ENCODE results near the gene EFCAB7.

The EFCAB7 gene

GRCh38 chr1:63522891-63523728 lies at the start of gene EFCAB7, which contains the start of gene ITGB3BP:
EFCAB7 (plus strand) TSS chr1:63523525; CDS start chr1:63525573, 2,048 bp downstream.
ITGB3BP (minus strand) TSS chr1:63523225; CDS start chr1:63523133, 92 bp downstream.
- H3K9me3 ChIP-seq (ENCODE audit: low read length): no peaks in the 10 kb centered on the region
- peak within 1 kb of the TSS; percentile 90 for H3K27ac ChIP-seq (ENCODE audit: low read depth, low read length)
- no peaks in the 10 kb centered on the region for H3K36me3 ChIP-seq (ENCODE audit: insufficient read depth, low read length)
- H3K4me1 ChIP-seq (ENCODE audit: insufficient read depth, low read length): peaks cover 18% of the 10 kb centered on the region
- no peaks in the 10 kb centered on the region for H3K27me3 ChIP-seq (ENCODE audit: control insufficient read depth in 1 of 2, insufficient read depth in 2 of 2, low read length in 2 of 2)
- peak within 1 kb of the TSS; percentile 95 to 96 for H3K4me3 ChIP-seq (ENCODE audit: low read depth in 1 of 2, low read length in 2 of 2)
- H3K9ac ChIP-seq (ENCODE audit: low read length): peak within 1 kb of the TSS; percentile 85

DNA sequence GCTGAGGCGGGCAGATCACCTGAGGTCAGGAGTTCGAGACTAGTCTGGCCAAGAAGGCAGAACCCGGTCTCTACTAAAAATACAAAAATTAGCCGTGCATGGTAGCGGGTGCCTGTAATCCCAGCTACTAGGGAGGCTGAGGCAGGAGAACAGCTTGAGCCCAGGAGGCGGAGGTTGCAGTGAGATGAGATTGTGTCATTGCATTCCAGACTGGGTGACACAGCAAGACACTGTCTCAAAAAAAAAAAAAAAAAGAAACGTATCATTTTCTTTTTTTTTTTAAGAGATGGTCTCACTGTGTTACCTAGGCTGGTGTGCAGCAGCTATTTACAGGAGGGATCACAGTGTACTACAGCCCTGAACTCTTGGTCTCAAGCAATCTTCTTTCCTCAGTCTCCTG lies 47.6 kb upstream of the EFCAB7 start:
- H3K27me3 ChIP-seq (ENCODE audit: control insufficient read depth in 1 of 2, insufficient read depth in 2 of 2, low read length in 2 of 2): no peaks in the 10 kb centered on the region
- no peaks in the 10 kb centered on the region for H3K4me1 ChIP-seq (ENCODE audit: insufficient read depth, low read length)
- H3K9ac ChIP-seq (ENCODE audit: low read length): no peak overlapping the region
- no peaks in the 10 kb centered on the region for H3K36me3 ChIP-seq (ENCODE audit: insufficient read depth, low read length)
- H3K27ac ChIP-seq (ENCODE audit: low read depth, low read length): no peak overlapping the region
- no peaks in the 10 kb centered on the region for H3K9me3 ChIP-seq (ENCODE audit: low read length)
- H3K4me3 ChIP-seq (ENCODE audit: low read depth in 1 of 2, low read length in 2 of 2): no peak overlapping the region

- Histone ChIP-seq H3K27ac (ENCODE audit: low read depth, low read length) (no peak overlapping the region), H3K4me1 (ENCODE audit: insufficient read depth, low read length) (no peaks in the 10 kb centered on the region), H3K36me3 (ENCODE audit: insufficient read depth, low read length) (no peaks in the 10 kb centered on the region), H3K9ac (ENCODE audit: low read length) (no peak overlapping the region), H3K27me3 (ENCODE audit: control insufficient read depth in 1 of 2, insufficient read depth in 2 of 2, low read length in 2 of 2) (no peaks in the 10 kb centered on the region), H3K9me3 (ENCODE audit: low read length) (no peaks in the 10 kb centered on the region), H3K4me3 (ENCODE audit: low read depth in 1 of 2, low read length in 2 of 2) (no peak overlapping the region)
Observed at GRCh38 chr1:63480057-63480456, 43.3 kb upstream of the EFCAB7 start.

DNA sequence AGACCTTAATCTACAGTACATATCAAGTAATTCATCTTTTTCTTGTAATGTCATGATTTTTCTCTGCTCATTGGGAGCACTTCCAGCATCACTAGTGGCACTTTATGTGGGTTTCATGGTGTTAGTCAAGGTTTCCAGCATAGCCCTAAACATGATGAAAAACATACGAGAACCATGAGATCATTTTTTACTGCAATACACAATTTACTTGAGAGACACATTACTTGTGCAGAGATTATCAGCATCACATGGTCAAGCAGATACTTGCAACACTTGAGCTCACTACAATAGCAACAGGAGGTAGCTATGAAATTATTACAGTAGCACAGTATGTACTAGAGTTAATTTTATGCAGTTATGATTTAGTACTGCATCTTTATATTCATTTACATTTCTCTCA lies 36.7 kb upstream of the EFCAB7 start:
- no peaks in the 10 kb centered on the region for H3K36me3 ChIP-seq (ENCODE audit: insufficient read depth, low read length)
- H3K27me3 ChIP-seq (ENCODE audit: control insufficient read depth in 1 of 2, insufficient read depth in 2 of 2, low read length in 2 of 2): no peaks in the 10 kb centered on the region
- no peak overlapping the region for H3K4me3 ChIP-seq (ENCODE audit: low read depth in 1 of 2, low read length in 2 of 2)
- no peak overlapping the region for H3K9ac ChIP-seq (ENCODE audit: low read length)
- peaks cover 12% of the 10 kb centered on the region for H3K4me1 ChIP-seq (ENCODE audit: insufficient read depth, low read length)
- no peaks in the 10 kb centered on the region for H3K9me3 ChIP-seq (ENCODE audit: low read length)
- H3K27ac ChIP-seq (ENCODE audit: low read depth, low read length): no peak overlapping the region

GRCh38 chr1:63487336-63488065 lies 35.8 kb upstream of the EFCAB7 start:
- Histone ChIP-seq H3K4me1 (ENCODE audit: insufficient read depth, low read length) (peaks cover 12% of the 10 kb centered on the region), H3K36me3 (ENCODE audit: insufficient read depth, low read length) (no peaks in the 10 kb centered on the region)

DNA sequence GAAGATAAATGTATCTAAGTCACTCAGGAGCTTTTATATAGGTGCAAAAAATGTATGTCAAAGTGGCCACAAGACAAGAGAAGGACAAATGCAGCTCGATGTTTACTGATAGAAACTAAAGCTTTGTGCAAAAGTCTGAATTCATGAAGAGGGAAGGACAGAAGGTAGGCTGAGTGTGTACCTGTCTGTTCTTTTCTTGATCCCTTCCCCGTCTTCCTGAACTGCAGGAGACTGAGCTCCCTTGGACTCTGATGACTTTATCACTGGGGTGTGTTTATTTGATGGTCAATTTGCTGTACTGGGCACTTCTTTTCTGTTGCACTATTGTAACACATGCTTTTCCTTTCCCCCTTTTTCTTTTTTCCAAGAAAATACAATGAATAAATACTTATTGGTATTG lies 25.7 kb upstream of the EFCAB7 start:
- no peak overlapping the region for H3K9ac ChIP-seq (ENCODE audit: low read length)
- H3K27me3 ChIP-seq (ENCODE audit: control insufficient read depth in 1 of 2, insufficient read depth in 2 of 2, low read length in 2 of 2): no peaks in the 10 kb centered on the region
- no peaks in the 10 kb centered on the region for H3K36me3 ChIP-seq (ENCODE audit: insufficient read depth, low read length)
- no peak overlapping the region for H3K4me3 ChIP-seq (ENCODE audit: low read depth in 1 of 2, low read length in 2 of 2)
- H3K27ac ChIP-seq (ENCODE audit: low read depth, low read length): no peak overlapping the region
- no peaks in the 10 kb centered on the region for H3K9me3 ChIP-seq (ENCODE audit: low read length)
- H3K4me1 ChIP-seq (ENCODE audit: insufficient read depth, low read length): no peaks in the 10 kb centered on the region

More at GRCh38 chr1:63487336-63488065, 35.8 kb upstream of the EFCAB7 start:
- Histone ChIP-seq H3K9ac (ENCODE audit: low read length) (no peak overlapping the region), H3K27ac (ENCODE audit: low read depth, low read length) (no peak overlapping the region), H3K9me3 (ENCODE audit: low read length) (no peaks in the 10 kb centered on the region), H3K27me3 (ENCODE audit: control insufficient read depth in 1 of 2, insufficient read depth in 2 of 2, low read length in 2 of 2) (no peaks in the 10 kb centered on the region), H3K4me3 (ENCODE audit: low read depth in 1 of 2, low read length in 2 of 2) (no peak overlapping the region)

GRCh38 chr1:63498106-63498505 lies 25.2 kb upstream of the EFCAB7 start:
- no peak overlapping the region for H3K9ac ChIP-seq (ENCODE audit: low read length)
- H3K9me3 ChIP-seq (ENCODE audit: low read length): no peaks in the 10 kb centered on the region
- H3K4me3 ChIP-seq (ENCODE audit: low read depth in 1 of 2, low read length in 2 of 2): no peak overlapping the region
- no peak overlapping the region for H3K27ac ChIP-seq (ENCODE audit: low read depth, low read length)
- no peaks in the 10 kb centered on the region for H3K4me1 ChIP-seq (ENCODE audit: insufficient read depth, low read length)
- no peaks in the 10 kb centered on the region for H3K27me3 ChIP-seq (ENCODE audit: control insufficient read depth in 1 of 2, insufficient read depth in 2 of 2, low read length in 2 of 2)
- no peaks in the 10 kb centered on the region for H3K36me3 ChIP-seq (ENCODE audit: insufficient read depth, low read length)

GRCh38 chr1:63501256-63501655 lies 22.1 kb upstream of the EFCAB7 start:
- H3K36me3 ChIP-seq (ENCODE audit: insufficient read depth, low read length): no peaks in the 10 kb centered on the region
- no peak overlapping the region for H3K9ac ChIP-seq (ENCODE audit: low read length)
- H3K4me1 ChIP-seq (ENCODE audit: insufficient read depth, low read length): no peaks in the 10 kb centered on the region
- H3K9me3 ChIP-seq (ENCODE audit: low read length): no peaks in the 10 kb centered on the region
- no peak overlapping the region for H3K27ac ChIP-seq (ENCODE audit: low read depth, low read length)
- H3K27me3 ChIP-seq (ENCODE audit: control insufficient read depth in 1 of 2, insufficient read depth in 2 of 2, low read length in 2 of 2): no peaks in the 10 kb centered on the region
- no peak overlapping the region for H3K4me3 ChIP-seq (ENCODE audit: low read depth in 1 of 2, low read length in 2 of 2)

GRCh38 chr1:63506782-63507181 lies 16.5 kb upstream of the EFCAB7 start:
- no peak overlapping the region for H3K27ac ChIP-seq (ENCODE audit: low read depth, low read length)
- no peaks in the 10 kb centered on the region for H3K36me3 ChIP-seq (ENCODE audit: insufficient read depth, low read length)
- no peak overlapping the region for H3K9ac ChIP-seq (ENCODE audit: low read length)
- H3K4me3 ChIP-seq (ENCODE audit: low read depth in 1 of 2, low read length in 2 of 2): no peak overlapping the region
- no peaks in the 10 kb centered on the region for H3K4me1 ChIP-seq (ENCODE audit: insufficient read depth, low read length)
- no peaks in the 10 kb centered on the region for H3K9me3 ChIP-seq (ENCODE audit: low read length)
- no peaks in the 10 kb centered on the region for H3K27me3 ChIP-seq (ENCODE audit: control insufficient read depth in 1 of 2, insufficient read depth in 2 of 2, low read length in 2 of 2)

DNA sequence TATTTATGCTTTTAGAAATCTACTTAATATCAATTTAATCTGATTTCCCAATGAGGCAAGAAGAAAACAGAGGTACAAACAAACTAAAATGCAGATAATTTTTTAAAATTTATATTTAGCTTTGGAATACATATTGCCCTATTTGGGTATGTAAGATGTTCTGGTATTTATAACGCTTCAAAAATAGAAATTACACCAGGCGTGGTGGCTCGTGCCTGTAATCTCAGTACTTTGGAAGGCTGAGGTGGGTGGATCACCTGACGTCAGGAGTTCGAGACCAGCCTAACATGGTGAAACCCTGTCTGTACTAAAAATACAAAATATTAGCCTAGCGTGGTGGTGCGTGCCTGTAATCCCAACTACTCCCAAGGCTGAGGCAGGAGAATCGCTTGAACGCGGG lies 13.6 kb upstream of the EFCAB7 start:
- no peak overlapping the region for H3K27ac ChIP-seq (ENCODE audit: low read depth, low read length)
- no peaks in the 10 kb centered on the region for H3K4me1 ChIP-seq (ENCODE audit: insufficient read depth, low read length)
- no peaks in the 10 kb centered on the region for H3K27me3 ChIP-seq (ENCODE audit: control insufficient read depth in 1 of 2, insufficient read depth in 2 of 2, low read length in 2 of 2)

DNA sequence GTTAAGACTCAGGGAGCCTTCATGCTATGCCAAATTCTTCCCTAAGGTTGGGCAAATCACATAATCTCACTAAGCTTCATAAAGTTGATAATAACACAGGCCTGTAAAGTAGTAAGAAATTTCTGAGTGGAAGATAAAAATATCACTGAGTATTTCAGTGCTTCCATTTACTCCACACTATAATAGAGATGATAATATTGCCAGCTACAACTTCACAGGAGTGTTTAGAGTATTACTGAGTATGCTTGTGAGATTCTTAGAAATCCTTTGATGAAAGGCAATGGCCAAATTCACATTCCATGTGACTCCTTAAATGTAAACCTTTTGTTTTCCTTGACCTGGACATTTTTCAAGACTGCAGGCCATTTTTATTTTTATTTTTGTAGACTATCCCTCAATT lies 10.7 kb upstream of the EFCAB7 start:
- Histone ChIP-seq H3K4me1 (ENCODE audit: insufficient read depth, low read length) (no peaks in the 10 kb centered on the region), H3K27ac (ENCODE audit: low read depth, low read length) (no peak overlapping the region), H3K9me3 (ENCODE audit: low read length) (no peaks in the 10 kb centered on the region), H3K27me3 (ENCODE audit: control insufficient read depth in 1 of 2, insufficient read depth in 2 of 2, low read length in 2 of 2) (no peaks in the 10 kb centered on the region), H3K36me3 (ENCODE audit: insufficient read depth, low read length) (no peaks in the 10 kb centered on the region), H3K9ac (ENCODE audit: low read length) (no peak overlapping the region), H3K4me3 (ENCODE audit: low read depth in 1 of 2, low read length in 2 of 2) (no peak overlapping the region)

More for the DNA sequence above, 13.6 kb upstream of the EFCAB7 start:
- Histone ChIP-seq H3K9ac (ENCODE audit: low read length) (no peak overlapping the region), H3K9me3 (ENCODE audit: low read length) (no peaks in the 10 kb centered on the region), H3K4me3 (ENCODE audit: low read depth in 1 of 2, low read length in 2 of 2) (no peak overlapping the region), H3K36me3 (ENCODE audit: insufficient read depth, low read length) (no peaks in the 10 kb centered on the region)
